ENCODE results near the gene ARID1B. TPM values are rescaled to one million over a fixed set of nuclear protein-coding genes. Genes with fewer than 3 reads are reported as not detected.

Gene ARID1B
- total RNA-seq, 1 experiment from 2014 or later: 42.8 TPM

DNA sequence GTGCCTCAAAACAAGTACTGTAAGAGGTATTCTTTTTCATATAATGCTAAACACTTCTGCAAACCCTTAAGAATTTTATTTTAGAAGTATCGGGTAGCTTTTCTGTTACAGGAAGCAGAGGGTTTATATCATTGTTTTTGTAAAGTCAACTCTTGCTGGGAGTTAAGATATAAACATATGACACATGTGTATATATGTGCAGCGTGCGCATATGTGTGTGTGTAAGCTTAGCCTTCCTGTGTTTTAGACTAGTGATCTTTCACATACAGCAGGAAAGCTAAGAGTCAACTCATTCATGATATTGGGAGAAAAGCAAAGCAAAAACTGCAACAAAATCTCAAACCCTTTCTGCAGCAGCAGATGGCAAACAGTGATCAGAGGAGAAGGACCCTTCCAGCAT lies 102.4 kb downstream of the ARID1B start:
- Histone ChIP-seq H3K36me3 (ENCODE audit: low read depth) (no peaks in the 10 kb centered on the region), H3K27ac (no peak overlapping the region), H3K27me3 (ENCODE audit: insufficient read depth, low read depth) (no peaks in the 10 kb centered on the region), H3K9me2 (ENCODE audit: insufficient read depth) (no peaks in the 10 kb centered on the region), H3K4me2 (no peak overlapping the region), H2AFZ (no peak overlapping the region), H3F3A (ENCODE audit: insufficient read depth, low read depth) (no peaks in the 10 kb centered on the region), H3K79me2 (ENCODE audit: low read depth) (peaks cover 55% of the 10 kb centered on the region), H4K20me1 (ENCODE audit: insufficient read depth) (no peaks in the 10 kb centered on the region; the same call in 1 of the 2 replicates), H3K4me3 (no peak overlapping the region), H3K9me3 (ENCODE audit: insufficient read depth, low read depth) (no peaks in the 10 kb centered on the region), H3K4me1 (replicated peaks; ENCODE audit: insufficient read depth) (no peaks in the 10 kb centered on the region)
- ChIA-PET POLR2A (ENCODE audit: unreplicated experiment) (no interaction called here), CTCF (no interaction called here)
- DNase-seq: no peak
- intact Hi-C loops (cut with micrococcal nuclease; ENCODE audit: unreplicated experiment): no loop called here
- no peak for TF ChIP-seq EZH2 (IDR thresholded peaks at IDR 0.05; ENCODE audit: low read depth)
- TF ChIP-seq, protein P1, sequence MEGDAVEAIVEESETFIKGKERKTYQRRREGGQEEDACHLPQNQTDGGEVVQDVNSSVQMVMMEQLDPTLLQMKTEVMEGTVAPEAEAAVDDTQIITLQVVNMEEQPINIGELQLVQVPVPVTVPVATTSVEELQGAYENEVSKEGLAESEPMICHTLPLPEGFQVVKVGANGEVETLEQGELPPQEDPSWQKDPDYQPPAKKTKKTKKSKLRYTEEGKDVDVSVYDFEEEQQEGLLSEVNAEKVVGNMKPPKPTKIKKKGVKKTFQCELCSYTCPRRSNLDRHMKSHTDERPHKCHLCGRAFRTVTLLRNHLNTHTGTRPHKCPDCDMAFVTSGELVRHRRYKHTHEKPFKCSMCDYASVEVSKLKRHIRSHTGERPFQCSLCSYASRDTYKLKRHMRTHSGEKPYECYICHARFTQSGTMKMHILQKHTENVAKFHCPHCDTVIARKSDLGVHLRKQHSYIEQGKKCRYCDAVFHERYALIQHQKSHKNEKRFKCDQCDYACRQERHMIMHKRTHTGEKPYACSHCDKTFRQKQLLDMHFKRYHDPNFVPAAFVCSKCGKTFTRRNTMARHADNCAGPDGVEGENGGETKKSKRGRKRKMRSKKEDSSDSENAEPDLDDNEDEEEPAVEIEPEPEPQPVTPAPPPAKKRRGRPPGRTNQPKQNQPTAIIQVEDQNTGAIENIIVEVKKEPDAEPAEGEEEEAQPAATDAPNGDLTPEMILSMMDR (conservative IDR thresholded peaks at IDR 0.05): no peak
- BruUV-seq (replicated peaks): no TSS peak

DNA sequence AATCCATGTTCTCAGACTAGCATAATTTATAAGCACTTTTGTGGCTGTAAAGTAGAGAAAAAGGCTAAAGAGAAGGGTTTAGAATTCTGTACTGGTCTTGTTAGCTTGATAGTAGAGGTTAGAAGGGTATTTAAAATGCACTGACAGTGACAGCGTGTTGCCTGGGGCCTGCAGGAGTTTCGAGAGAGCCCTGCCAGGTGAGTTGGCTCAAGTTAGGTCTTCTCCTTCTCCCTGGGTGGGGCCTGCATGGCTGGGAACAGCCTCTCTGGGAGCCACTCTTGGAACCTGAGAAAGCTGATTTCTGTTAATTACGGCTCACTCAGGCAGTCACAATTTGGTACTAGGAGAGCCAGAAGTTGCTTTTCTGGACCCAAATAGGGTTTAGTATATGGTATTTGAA lies 103.7 kb downstream of the ARID1B start:
- CTCF ChIA-PET: no interaction called here
- no peaks in the 10 kb centered on the region for H3K9me2 ChIP-seq (ENCODE audit: insufficient read depth)
- no peaks in the 10 kb centered on the region for H3K27me3 ChIP-seq (ENCODE audit: insufficient read depth, low read depth)
- no peak overlapping the region for H2AFZ ChIP-seq
- no peaks in the 10 kb centered on the region for H3K36me3 ChIP-seq (ENCODE audit: low read depth)
- no peaks in the 10 kb centered on the region for H3K4me1 ChIP-seq (replicated peaks; ENCODE audit: insufficient read depth)
- BruUV-seq (replicated peaks): no TSS peak
- peaks cover 51% of the 10 kb centered on the region for H3K79me2 ChIP-seq (ENCODE audit: low read depth)
- H4K20me1 ChIP-seq (ENCODE audit: insufficient read depth): no peaks in the 10 kb centered on the region; the same call in 1 of the 2 replicates
- TF ChIP-seq EZH2 (IDR thresholded peaks at IDR 0.05; ENCODE audit: low read depth): no peak
- TF ChIP-seq, protein P1 (conservative IDR thresholded peaks at IDR 0.05): no peak
- intact Hi-C loops (cut with micrococcal nuclease; ENCODE audit: unreplicated experiment): loop anchor here (10.0 kb wide), 1 partner anchor 144 kb away; no protein-coding TSS in a partner anchor
- no peak overlapping the region for H3K27ac ChIP-seq
- POLR2A ChIA-PET (ENCODE audit: unreplicated experiment): no interaction called here
- no peak for DNase-seq
- no peaks in the 10 kb centered on the region for H3K9me3 ChIP-seq (ENCODE audit: insufficient read depth, low read depth)
- no peak overlapping the region for H3K4me3 ChIP-seq
- no peak overlapping the region for H3K4me2 ChIP-seq
- H3F3A ChIP-seq (ENCODE audit: insufficient read depth, low read depth): no peaks in the 10 kb centered on the region

DNA sequence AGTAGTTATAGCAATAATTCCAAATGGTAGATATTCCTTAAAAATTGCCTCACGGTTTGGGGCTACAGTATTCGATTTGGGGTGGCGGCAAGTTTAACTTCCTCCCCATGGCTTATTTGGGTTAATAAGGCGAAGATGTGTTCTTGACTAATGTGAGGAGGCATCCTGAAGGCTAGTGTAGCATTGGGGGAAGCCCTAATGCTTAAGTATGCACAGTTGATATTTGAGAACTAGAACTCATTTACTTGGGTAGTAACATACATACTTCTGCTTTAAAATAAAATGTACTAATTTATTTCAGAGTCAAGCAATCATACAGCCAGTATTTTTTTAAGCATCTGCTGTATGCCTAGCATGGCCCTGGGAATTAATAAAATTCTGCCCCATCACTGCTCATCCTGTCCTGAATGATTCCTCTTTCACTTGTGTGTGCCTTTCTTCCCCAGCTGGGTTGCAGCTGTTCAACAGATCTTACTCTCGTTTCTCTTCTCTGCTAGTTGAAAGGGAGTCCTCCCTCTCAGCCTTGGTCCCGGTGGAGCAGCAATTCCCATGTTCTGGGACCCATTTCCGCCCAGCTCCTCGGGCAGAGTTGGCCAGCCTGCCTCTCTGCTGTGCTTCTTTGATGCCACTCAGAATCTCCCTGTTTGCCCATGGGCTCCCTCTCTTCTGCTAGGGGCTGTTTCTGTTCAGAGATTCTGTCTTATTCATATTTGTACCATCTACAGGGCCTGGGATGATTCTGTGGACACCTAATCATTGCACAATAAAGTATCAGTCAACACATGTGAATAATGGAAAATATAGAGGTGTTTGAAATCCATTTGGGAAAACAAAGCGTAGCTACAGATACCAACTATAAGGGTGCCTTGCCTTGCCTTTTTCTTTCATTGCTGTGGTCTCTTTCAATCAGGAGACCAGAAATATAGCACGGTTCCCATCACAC lies 104.8 kb downstream of the ARID1B start:
- Histone ChIP-seq H3K9me2 (ENCODE audit: insufficient read depth) (no peaks in the 10 kb centered on the region), H3K27ac (no peak overlapping the region), H3K79me2 (ENCODE audit: low read depth) (peaks cover 40% of the 10 kb centered on the region), H2AFZ (no peak overlapping the region), H3F3A (ENCODE audit: insufficient read depth, low read depth) (no peaks in the 10 kb centered on the region), H3K36me3 (ENCODE audit: low read depth) (no peaks in the 10 kb centered on the region), H3K27me3 (ENCODE audit: insufficient read depth, low read depth) (no peaks in the 10 kb centered on the region), H3K4me1 (replicated peaks; ENCODE audit: insufficient read depth) (no peaks in the 10 kb centered on the region), H3K9me3 (ENCODE audit: insufficient read depth, low read depth) (no peaks in the 10 kb centered on the region), H3K4me3 (no peak overlapping the region), H3K4me2 (no peak overlapping the region), H4K20me1 (ENCODE audit: insufficient read depth) (no peaks in the 10 kb centered on the region; the same call in 1 of the 2 replicates)
- ChIA-PET POLR2A (ENCODE audit: unreplicated experiment) (no interaction called here), CTCF (no interaction called here)
- BruUV-seq (replicated peaks): no TSS peak
- intact Hi-C loops (cut with micrococcal nuclease; ENCODE audit: unreplicated experiment): loop anchor here (10.0 kb wide), 1 partner anchor 143 kb away; no protein-coding TSS in a partner anchor
- no peak for DNase-seq
- TF ChIP-seq EZH2 (IDR thresholded peaks at IDR 0.05; ENCODE audit: low read depth): no peak
- TF ChIP-seq, protein P1 (conservative IDR thresholded peaks at IDR 0.05): no peak

Data from PC-9 (cell line).